Endothelial cell of umbilical vein (primary cell): ENCODE results near the gene HCK. TPM values are rescaled to one million over a fixed set of nuclear protein-coding genes. Genes with fewer than 3 reads are reported as not detected.

ENCODE experiments used
- BruUV-seq: library from RNA; stranded (reverse); fragments of 400-500 nt; replicated peaks from 2 replicates; lab custom pipeline; 2021; lab: Mats Ljungman, UMichigan
- CTCF ChIA-PET: fragments of 300-600, 350-600 bp; sonication (Branson Sonifier 250); formaldehyde crosslinking; loops from one replicate; lab custom pipeline; 2021; ENCODE audit warnings: antibody characterized with exemption, inconsistent platforms; lab: Charles Lee
- POLR2A ChIA-PET: fragments of 300-600, 350-600 bp; sonication (Branson Sonifier 250); formaldehyde crosslinking; loops from one replicate; lab custom pipeline; 2021; ENCODE audit warnings: antibody characterized with exemption, inconsistent platforms; lab: Charles Lee
- DNase-seq: peaks from one replicate; pipeline ENCODE4 v3.0.0-alpha.2; 2011; ENCODE audit warnings: low read depth, low spot score
- FAIRE-seq: peaks from 2 replicates; lab custom pipeline; 2011; peaks lifted over from hg19 to GRCh38; lab: Jason Lieb, UNC
- H2AFZ ChIP-seq: 2 replicates; pipeline ENCODE4 v1.6.0; 2012; ENCODE audit warnings: low read depth, low read length, control low read depth, inconsistent platforms
- H3K27ac ChIP-seq: 2 replicates; pipeline ENCODE4 v1.5.1; 2011; ENCODE audit warnings: low read depth, mild to moderate bottlenecking, control low read depth, low read length, moderate library complexity; ENCODE audit not compliant: insufficient read depth
- H3K27me3 ChIP-seq, 2 experiments: 2 replicates each; pipeline versions ENCODE4 v1.6.0 to v1.6.1; 2011; ENCODE audit warnings: low read length in 2 of 2, mixed read lengths in 1 of 2; ENCODE audit not compliant: control insufficient read depth in 2 of 2, insufficient read depth in 2 of 2
- H3K36me3 ChIP-seq, 2 experiments: 2 replicates in 1 of 2; 3 replicates in 1 of 2; pipeline ENCODE4 v1.5.1; 2011; ENCODE audit warnings: low read length in 2 of 2, mild to moderate bottlenecking in 1 of 2, moderate library complexity in 1 of 2; ENCODE audit not compliant: control insufficient read depth in 2 of 2, insufficient read depth in 2 of 2; ENCODE audit errors: extremely low read depth in 1 of 2
- H3K4me1 ChIP-seq: 3 replicates; pipeline ENCODE4 v1.5.1; 2011; ENCODE audit warnings: mild to moderate bottlenecking, low read length; ENCODE audit not compliant: control insufficient read depth, insufficient read depth; ENCODE audit errors: extremely low read depth
- H3K4me2 ChIP-seq: 2 replicates; pipeline ENCODE4 v1.6.1; 2011; ENCODE audit warnings: low read length, control low read depth, mixed read lengths; ENCODE audit not compliant: insufficient read depth
- H3K4me3 ChIP-seq, 3 experiments: fragments of 200-600 bp in 1 of 3; sonication (generic), shearing (Covaris generic) in 1 of 3; replicated peaks in 1 of 3; 2 replicates each; pipeline ENCODE4 v1.5.1; 2011 to 2016; ENCODE audit warnings: control low read depth in 3 of 3, low read length in 3 of 3, mild to moderate bottlenecking in 2 of 3, inconsistent platforms in 1 of 3, low read depth in 1 of 3, moderate library complexity in 1 of 3; ENCODE audit not compliant: insufficient read depth in 1 of 3
- H3K79me2 ChIP-seq: 2 replicates; pipeline ENCODE4 v1.6.0; 2012; ENCODE audit warnings: low read length, inconsistent platforms; ENCODE audit not compliant: control insufficient read depth, insufficient read depth
- H3K9ac ChIP-seq: replicated peaks from 2 replicates; pipeline ENCODE3; 2011; ENCODE audit warnings: low read length, control low read depth; ENCODE audit not compliant: insufficient read depth; ENCODE audit errors: extremely low read depth
- H3K9me1 ChIP-seq: replicated peaks from 3 replicates; pipeline ENCODE4 v1.6.0; 2011; ENCODE audit warnings: mild to moderate bottlenecking, low read length; ENCODE audit not compliant: control insufficient read depth, insufficient read depth; ENCODE audit errors: extremely low read depth
- H3K9me3 ChIP-seq: replicated peaks from 2 replicates; pipeline ENCODE4 v1.5.1; 2012; ENCODE audit warnings: low read length, inconsistent platforms; ENCODE audit not compliant: control insufficient read depth, insufficient read depth
- H4K20me1 ChIP-seq: replicated peaks from 2 replicates; pipeline ENCODE3; 2011; ENCODE audit warnings: mild to moderate bottlenecking, low read length; ENCODE audit not compliant: control insufficient read depth, insufficient read depth; ENCODE audit errors: extremely low read depth
- CTCF ChIP-seq, 2 donors: IDR thresholded peaks; 1 replicate in 1 of 2; 2 replicates in 1 of 2; pipeline ENCODE4 v1.5.1; 2011; ENCODE audit warnings: low read length in 2 of 2, mild to moderate bottlenecking in 2 of 2, moderate library complexity in 2 of 2, control low read depth in 1 of 2, inconsistent platforms in 1 of 2, low read depth in 1 of 2; ENCODE audit not compliant: insufficient read depth in 1 of 2; ENCODE audit errors: extremely low read depth in 1 of 2
- EZH2 ChIP-seq: IDR thresholded peaks from 2 replicates; pipeline ENCODE4 v1.6.1; 2012; ENCODE audit warnings: borderline replicate concordance, low read depth, mild to moderate bottlenecking, moderate library complexity, low read length, inconsistent platforms; ENCODE audit not compliant: severe bottlenecking
- FOS ChIP-seq: IDR thresholded peaks from 2 replicates; pipeline ENCODE4 v1.6.1; 2011; ENCODE audit warnings: mild to moderate bottlenecking, low read length, moderate library complexity, borderline replicate concordance; ENCODE audit not compliant: insufficient read depth
- GATA2 ChIP-seq: IDR thresholded peaks from 2 replicates; pipeline ENCODE4 v1.7.0; 2011; ENCODE audit warnings: low read depth, mild to moderate bottlenecking, moderate library complexity, mixed read lengths, low read length; ENCODE audit not compliant: insufficient read length, insufficient read depth
- JUN ChIP-seq: IDR thresholded peaks from 2 replicates; pipeline ENCODE4 v1.6.1; 2011; ENCODE audit warnings: borderline replicate concordance, low read depth; ENCODE audit not compliant: insufficient read length, insufficient read depth
- MYC ChIP-seq: IDR thresholded peaks from one replicate; pipeline ENCODE4 v1.6.1; 2011; ENCODE audit warnings: mild to moderate bottlenecking, low read depth, low read length
- POLR2A ChIP-seq: IDR thresholded peaks from 2 replicates; pipeline ENCODE4 v1.6.1; 2012; ENCODE audit warnings: low read depth, mild to moderate bottlenecking, control low read depth, low read length
- POLR2AphosphoS5 ChIP-seq: IDR thresholded peaks from 2 replicates; pipeline ENCODE4 v1.6.1; 2012; ENCODE audit warnings: low read depth, mild to moderate bottlenecking, control low read depth, low read length, moderate library complexity; ENCODE audit not compliant: insufficient read depth
- dilution Hi-C: fragments of 300-500 bp; cut with MboI; formaldehyde crosslinking; loops from one replicate; pipeline ENCODE4 v1.15.0; 2019; ENCODE audit warnings: low sequenced_read_pairs; ENCODE audit not compliant: extremely low pct_ligation_motif_present
- intact Hi-C: fragments of 100-400 bp; cut with micrococcal nuclease; formaldehyde crosslinking; loops from one replicate; pipeline ENCODE4 v1.10.0; 2022
- polyA plus RNA-seq, 4 experiments: library from polyadenylated mRNA; depleted of rRNA in 3 of 4; stranded (reverse) in 3 of 4; unstranded in 1 of 4; fragments of >200 nt; gene quantifications; 2 replicates each; pipeline versions ENCODE4 v1.2.1 to v1.2.3, GENCODE V29; 2011 to 2012; ENCODE audit warnings: missing spikeins in 1 of 4
- total RNA-seq: library from RNA; stranded (reverse); gene quantifications from 2 replicates; pipeline ENCODE4 v1.2.3, GENCODE V29; 2021
- TF ChIP-seq, protein P1 (sequence below): IDR thresholded peaks from 2 replicates; pipeline ENCODE4 v1.6.1; 2011; ENCODE audit not compliant: insufficient read depth, insufficient read length

Gene HCK
- total and polyA plus RNA-seq, 2 donors (not counting 3 experiments of a cell fraction or from before 2014, with no cell fraction given) = not detected

DNA sequence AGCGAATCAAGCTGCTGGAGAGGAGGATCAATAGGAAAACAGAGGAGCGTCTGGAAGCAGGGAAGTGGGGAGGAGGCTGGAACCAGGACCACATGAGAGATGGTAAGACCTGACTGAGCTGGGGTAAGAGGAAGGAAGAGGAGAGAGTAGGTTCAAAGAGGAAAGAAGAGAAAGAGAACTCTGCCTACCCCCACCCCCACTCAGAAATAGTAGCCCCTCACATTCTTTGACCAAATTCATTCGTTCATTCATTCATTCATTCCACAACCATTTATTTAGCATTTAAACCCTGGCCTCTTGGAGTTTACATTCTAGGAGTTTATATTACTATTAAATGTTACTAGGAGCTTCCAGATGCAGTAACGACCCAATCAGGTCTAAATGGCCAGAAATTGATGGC is 15.8 kb upstream of the HCK start:
- H3K4me1 ChIP-seq = no peaks in the 10 kb centered on the region
- dilution Hi-C loops (no loop called here), intact Hi-C loops (no loop called here)
- H3K36me3 ChIP-seq = no peaks in the 10 kb centered on the region
- peaks cover 6 to 16% of the 10 kb centered on the region in 2 experiments for H3K27me3 ChIP-seq
- no peak overlapping the region for H2AFZ ChIP-seq
- ChIA-PET CTCF (interaction anchor here (1.2 to 10.3 kb wide), 6 partner anchors 55 to 616 kb away, joined by 3 to 243 read pairs (median 6); partner anchors contain the start of gene PDRG1), POLR2A (no interaction called here)
- H3K9ac ChIP-seq = no peak overlapping the region
- FAIRE-seq (no peak), DNase-seq (no peak)
- no peaks in the 10 kb centered on the region for H3K9me1 ChIP-seq
- H3K79me2 ChIP-seq = no peaks in the 10 kb centered on the region
- H3K27ac ChIP-seq = no peak overlapping the region
- H3K4me2 ChIP-seq = no peak overlapping the region
- no peaks in the 10 kb centered on the region for H3K9me3 ChIP-seq
- TF ChIP-seq POLR2AphosphoS5 (no peak), EZH2 (no peak), MYC (no peak), POLR2A (no peak), CTCF (IDR thresholded peaks at IDR 0.05; ENCODE audit: extremely low read depth in 1 of 2, insufficient read depth in 1 of 2, low read depth in 1 of 2, low read length in 2 of 2) (no peak), FOS (no peak), JUN (no peak), GATA2 (no peak)
- TF ChIP-seq, protein P1, sequence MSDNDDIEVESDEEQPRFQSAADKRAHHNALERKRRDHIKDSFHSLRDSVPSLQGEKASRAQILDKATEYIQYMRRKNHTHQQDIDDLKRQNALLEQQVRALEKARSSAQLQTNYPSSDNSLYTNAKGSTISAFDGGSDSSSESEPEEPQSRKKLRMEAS = no peak
- no peaks in the 10 kb centered on the region for H4K20me1 ChIP-seq
- BruUV-seq = no TSS peak
- no peak overlapping the region for H3K4me3 ChIP-seq
